K562 (cell line): ENCODE results near the gene ZNF335. TPM values are rescaled to one million over a fixed set of nuclear protein-coding genes. Genes with fewer than 3 reads are reported as not detected.

Experiments
- ATF7 ChIP-seq: fragments of 450-650 bp; IDR thresholded peaks from 2 replicates; pipeline ENCODE4 v1.7.1; 2014; ENCODE audit warnings: mild to moderate bottlenecking, moderate library complexity
- CXXC5 ChIP-seq: fragments of 250-450 bp; sonication (Bioruptor Pico); IDR thresholded peaks from 2 replicates; pipeline ENCODE4 v1.8.0; 2022; ENCODE audit warnings: inconsistent platforms, mild to moderate bottlenecking, moderate library complexity
- ETV1 ChIP-seq: fragments of 450-650 bp; conservative IDR thresholded peaks from 2 replicates; pipeline ENCODE4 v1.6.1; 2016; ENCODE audit warnings: missing genetic modification characterization, control low read depth, low read depth, missing compliant biosample characterization
- FIP1L1 ChIP-seq: fragments of 200-400 bp; formaldehyde crosslinking; IDR thresholded peaks from 2 replicates; pipeline ENCODE4 v1.6.1; 2018; ENCODE audit warnings: mild to moderate bottlenecking, low read depth, low read length; ENCODE audit not compliant: poor library complexity, severe bottlenecking
- GABPA ChIP-seq: fragments of 200-800 bp; sonication (Bioruptor generic); conservative IDR thresholded peaks from 2 replicates; pipeline ENCODE4 v1.6.1; 2016; ENCODE audit warnings: low read depth, missing genetic modification characterization, missing compliant biosample characterization
- GTF2E2 ChIP-seq: fragments of 200-800 bp; sonication (Bioruptor generic); IDR thresholded peaks from 2 replicates; pipeline ENCODE4 v1.6.1; 2016; ENCODE audit warnings: missing genetic modification characterization, missing compliant biosample characterization
- HDAC2 ChIP-seq: fragments of 450-650 bp; IDR thresholded peaks from 2 replicates; pipeline ENCODE4 v1.6.1; 2016; ENCODE audit warnings: mild to moderate bottlenecking
- KLF16 ChIP-seq: IDR thresholded peaks from 2 replicates; pipeline ENCODE4 v1.6.1; 2016; ENCODE audit warnings: antibody characterized with exemption
- MEIS2 ChIP-seq: fragments of 450-650 bp; IDR thresholded peaks from 2 replicates; pipeline ENCODE4 v1.6.1; 2014; ENCODE audit warnings: mild to moderate bottlenecking; ENCODE audit not compliant: partially characterized antibody
- MYBL2 ChIP-seq, 2 experiments: fragments of 450-650 bp in 1 of 2; sonication (generic) in 1 of 2; formaldehyde crosslinking in 1 of 2; IDR thresholded peaks; 2 replicates each; pipeline versions ENCODE4 v1.6.1 to v1.8.1; 2017 to 2022; ENCODE audit warnings: borderline replicate concordance in 1 of 2, inconsistent platforms in 1 of 2, low read depth in 1 of 2, mild to moderate bottlenecking in 1 of 2, missing genetic modification reagents in 1 of 2, moderate library complexity in 1 of 2
- MYC ChIP-seq, 2 experiments: fragments of 250-450 bp in 1 of 2; sonication (Bioruptor Pico) in 1 of 2; IDR thresholded peaks; 2 replicates each; pipeline versions ENCODE4 v1.5.1 to v1.6.1; 2012 to 2021; ENCODE audit warnings: low read depth in 2 of 2, borderline replicate concordance in 1 of 2, improper control_type of control experiment in 1 of 2, low read length in 1 of 2, mild to moderate bottlenecking in 1 of 2, moderate library complexity in 1 of 2
- NR2C2 ChIP-seq, 2 experiments: fragments of 200-800 bp in 1 of 2; sonication (Bioruptor generic) in 1 of 2; sonication (generic) in 1 of 2; formaldehyde crosslinking in 1 of 2; IDR thresholded peaks; 2 replicates each; pipeline versions ENCODE4 v1.6.1 to v1.8.0; 2016 to 2022; ENCODE audit warnings: mild to moderate bottlenecking in 1 of 2, missing compliant biosample characterization in 1 of 2, missing genetic modification characterization in 1 of 2, missing genetic modification reagents in 1 of 2
- SETDB1 ChIP-seq: IDR thresholded peaks from one replicate; pipeline ENCODE4 v1.6.1; 2012; ENCODE audit warnings: low read length, control low read depth, inconsistent platforms
- SMAD4 ChIP-seq: fragments of 250-450 bp; sonication (Bioruptor Pico); conservative IDR thresholded peaks from 2 replicates; pipeline ENCODE4 v1.8.0; 2021; ENCODE audit warnings: inconsistent platforms, mild to moderate bottlenecking, moderate library complexity
- SMC3 ChIP-seq: conservative IDR thresholded peaks from 2 replicates; pipeline ENCODE4 v1.6.1; 2011; ENCODE audit warnings: low read depth, low read length, improper control_type of control experiment; ENCODE audit not compliant: insufficient read depth
- TARDBP ChIP-seq: fragments of 450-650 bp; IDR thresholded peaks from 2 replicates; pipeline ENCODE4 v1.6.1; 2016
- ZEB2 ChIP-seq: fragments of 450-650 bp; IDR thresholded peaks from 2 replicates; pipeline ENCODE4 v1.6.1; 2016
- ZNF263 ChIP-seq: sonication (generic); formaldehyde crosslinking; IDR thresholded peaks from 2 replicates; pipeline ENCODE4 v1.8.0; 2022; ENCODE audit warnings: mild to moderate bottlenecking, missing genetic modification reagents, borderline replicate concordance
- ZNF639 ChIP-seq, 2 experiments: fragments of 200-800 bp in 1 of 2; sonication (Bioruptor generic) in 1 of 2; sonication (generic) in 1 of 2; formaldehyde crosslinking in 1 of 2; IDR thresholded peaks in 1 of 2; conservative IDR thresholded peaks in 1 of 2; 2 replicates each; pipeline versions ENCODE4 v1.5.0 to v1.6.1; 2016 to 2020; ENCODE audit warnings: missing compliant biosample characterization in 1 of 2, missing genetic modification characterization in 1 of 2, missing genetic modification reagents in 1 of 2
- polyA plus RNA-seq, 8 experiments: library from polyadenylated mRNA; depleted of rRNA in 4 of 8; stranded (reverse) in 5 of 8; unstranded in 3 of 8; fragments of >200 nt; fragmentation: Nextera tagmentation in 2 of 8; fragmentation: Illumina TruSeq in 1 of 8; extraction: Ambion mirVana in 2 of 8; extraction: Trizol in 1 of 8; gene quantifications; 2 replicates each; pipeline versions ENCODE4 v1.2.1 to v1.2.3, GENCODE V29; 2011 to 2014; ENCODE audit warnings: inconsistent platforms in 1 of 8, missing spikeins in 1 of 8
- total RNA-seq, 7 experiments: library from RNA; depleted of rRNA in 6 of 7; stranded (reverse); fragments of >200 nt in 6 of 7; fragmentation: Illumina TruSeq in 2 of 7; extraction: Trizol in 2 of 7; gene quantifications; 2 replicates each; pipeline versions ENCODE4 v1.2.1 to v1.2.3, GENCODE V29; 2011 to 2021; ENCODE audit warnings: low replicate concordance in 1 of 7
- TF ChIP-seq, protein P1 (sequence below), 2 experiments: IDR thresholded peaks; 2 replicates each; pipeline ENCODE4 v1.6.1; 2011; ENCODE audit warnings: borderline replicate concordance in 1 of 2, control low read depth in 1 of 2, low read depth in 1 of 2, low read length in 1 of 2, mild to moderate bottlenecking in 1 of 2, mixed read lengths in 1 of 2, moderate library complexity in 1 of 2; ENCODE audit not compliant: insufficient read depth in 1 of 2, insufficient read length in 1 of 2, poor library complexity in 1 of 2, severe bottlenecking in 1 of 2; ENCODE audit errors: extremely low read depth in 1 of 2
- TF ChIP-seq, protein P2 (sequence below): IDR thresholded peaks from 2 replicates; pipeline ENCODE4 v1.6.1; 2011; ENCODE audit warnings: borderline replicate concordance, low read depth, mild to moderate bottlenecking, moderate library complexity, low read length; ENCODE audit not compliant: insufficient read depth, poor library complexity, severe bottlenecking

Gene ZNF335
- total and polyA plus RNA-seq, 9 of the 15 experiments (the other 6 are each of a cell fraction or from before 2014, with no cell fraction given): 0.39 to 16.0 (median 7.6) TPM

DNA sequence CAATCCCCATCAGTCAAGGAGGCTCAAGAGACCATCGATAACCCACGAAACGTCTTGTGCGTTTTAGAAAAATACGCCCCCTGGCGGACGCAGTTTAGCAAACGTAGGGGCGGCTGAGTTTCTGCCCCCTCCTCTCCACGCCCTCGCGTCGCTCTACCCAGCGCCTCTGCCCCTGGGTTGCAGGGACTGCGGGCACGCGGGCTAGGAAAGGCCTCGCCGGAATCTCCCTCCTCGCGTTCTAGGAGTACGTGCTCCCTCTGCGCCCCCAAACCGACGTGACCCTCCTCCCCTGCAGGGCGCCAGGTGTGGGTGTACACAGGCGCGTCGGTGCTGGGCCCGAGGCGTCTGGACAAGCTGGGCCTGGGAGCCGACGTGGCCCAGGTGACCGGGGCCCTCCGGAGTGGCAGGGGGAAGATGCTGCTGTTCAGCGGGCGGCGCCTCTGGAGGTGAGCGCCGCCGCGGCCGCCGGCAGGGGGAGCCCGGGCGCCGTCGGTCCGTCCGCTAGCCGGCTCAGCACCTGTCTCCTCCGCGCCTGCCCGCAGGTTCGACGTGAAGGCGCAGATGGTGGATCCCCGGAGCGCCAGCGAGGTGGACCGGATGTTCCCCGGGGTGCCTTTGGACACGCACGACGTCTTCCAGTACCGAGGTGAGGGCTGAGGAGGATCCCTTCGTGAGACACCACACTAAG lies 42.0 kb upstream of the ZNF335 start (continued):
- TF ChIP-seq ZNF639 (CRISPR knock-in tag; conservative IDR thresholded peaks at IDR 0.05 in 1 of 2, IDR thresholded peaks at IDR 0.05 in 1 of 2) (no peak), CXXC5 (CRISPR knock-in tag) (peak; percentile 51), TARDBP (peak; percentile 71), ETV1 (tag) (peak; percentile 39; the same call in 1 of the 2 replicates), HDAC2 (peak; percentile 62; the same call in 1 of the 2 replicates), ZNF263 (peak; percentile 83), MYC (IDR thresholded peaks at IDR 0.05; ENCODE audit: low read depth, low read length) (0 out of 2 replicates have a peak, but pooled peaks have one; percentile 27), MYC (CRISPR knock-in tag; IDR thresholded peaks at IDR 0.05; ENCODE audit: borderline replicate concordance, low read depth) (no peak; the same call in 1 of the 2 replicates), GABPA (tag) (0 out of 2 replicates have a peak, but pooled peaks have one; percentile 34), SMC3 (peak; percentile 45), SMAD4 (CRISPR knock-in tag) (peak; percentile 53), ATF7 (peak; percentile 22; the same call in 1 of the 2 replicates), ZEB2 (peak; percentile 79; the same call in 1 of the 2 replicates), GTF2E2 (tag) (no peak), FIP1L1 (peak; percentile 83), SETDB1 (no peak), KLF16 (0 out of 2 replicates have a peak, but pooled peaks have one; percentile 34), MEIS2 (peak; percentile 29), NR2C2 (CRISPR knock-in tag; IDR thresholded peaks at IDR 0.05) (no peak), NR2C2 (tag; IDR thresholded peaks at IDR 0.05) (no peak), MYBL2 (IDR thresholded peaks at IDR 0.05; ENCODE audit: low read depth) (no peak), MYBL2 (CRISPR knock-in tag; IDR thresholded peaks at IDR 0.05; ENCODE audit: borderline replicate concordance) (no peak)
- TF ChIP-seq, protein P1, sequence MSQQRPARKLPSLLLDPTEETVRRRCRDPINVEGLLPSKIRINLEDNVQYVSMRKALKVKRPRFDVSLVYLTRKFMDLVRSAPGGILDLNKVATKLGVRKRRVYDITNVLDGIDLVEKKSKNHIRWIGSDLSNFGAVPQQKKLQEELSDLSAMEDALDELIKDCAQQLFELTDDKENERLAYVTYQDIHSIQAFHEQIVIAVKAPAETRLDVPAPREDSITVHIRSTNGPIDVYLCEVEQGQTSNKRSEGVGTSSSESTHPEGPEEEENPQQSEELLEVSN (IDR thresholded peaks at IDR 0.05; ENCODE audit: borderline replicate concordance in 1 of 2, extremely low read depth in 1 of 2, insufficient read depth in 1 of 2, insufficient read length in 1 of 2, low read depth in 1 of 2, low read length in 1 of 2, poor library complexity in 1 of 2, severe bottlenecking in 1 of 2): peak; percentile 12 to 50
- TF ChIP-seq, protein P2, sequence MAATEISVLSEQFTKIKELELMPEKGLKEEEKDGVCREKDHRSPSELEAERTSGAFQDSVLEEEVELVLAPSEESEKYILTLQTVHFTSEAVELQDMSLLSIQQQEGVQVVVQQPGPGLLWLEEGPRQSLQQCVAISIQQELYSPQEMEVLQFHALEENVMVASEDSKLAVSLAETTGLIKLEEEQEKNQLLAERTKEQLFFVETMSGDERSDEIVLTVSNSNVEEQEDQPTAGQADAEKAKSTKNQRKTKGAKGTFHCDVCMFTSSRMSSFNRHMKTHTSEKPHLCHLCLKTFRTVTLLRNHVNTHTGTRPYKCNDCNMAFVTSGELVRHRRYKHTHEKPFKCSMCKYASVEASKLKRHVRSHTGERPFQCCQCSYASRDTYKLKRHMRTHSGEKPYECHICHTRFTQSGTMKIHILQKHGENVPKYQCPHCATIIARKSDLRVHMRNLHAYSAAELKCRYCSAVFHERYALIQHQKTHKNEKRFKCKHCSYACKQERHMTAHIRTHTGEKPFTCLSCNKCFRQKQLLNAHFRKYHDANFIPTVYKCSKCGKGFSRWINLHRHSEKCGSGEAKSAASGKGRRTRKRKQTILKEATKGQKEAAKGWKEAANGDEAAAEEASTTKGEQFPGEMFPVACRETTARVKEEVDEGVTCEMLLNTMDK: peak; percentile 83
